Lower lobe of right lung (tissue), 2 donors: ENCODE results near the gene TUBB3. TPM values are rescaled to one million over a fixed set of nuclear protein-coding genes. Genes with fewer than 3 reads are reported as not detected.
"Not testable (repeated sequence)": the region's sequence is repeated elsewhere in the genome, so short reads cannot be mapped to it uniquely, and the experiment has no call there.

Source experiments
- ATAC-seq, 2 donors: fragments of 200-7000 bp; cut with Tn5 transposase; one replicate each; pipeline ENCODE4 v1.9.1; 2020 to 2022; ENCODE audit warnings: mild to moderate bottlenecking in 2 of 2, moderate library complexity in 2 of 2
- DNase-seq: peaks from one replicate; pipeline ENCODE4 v3.0.0-alpha.2; 2020
- H3K27ac ChIP-seq: fragments of 200-600 bp; one replicate; pipeline ENCODE4 v1.8.0; 2022
- H3K27me3 ChIP-seq: fragments of 200-600 bp; one replicate; pipeline ENCODE4 v1.8.0; 2022; ENCODE audit warnings: low read depth
- H3K36me3 ChIP-seq: fragments of 200-600 bp; one replicate; pipeline ENCODE4 v1.8.0; 2022; ENCODE audit warnings: mild to moderate bottlenecking
- H3K4me1 ChIP-seq: fragments of 200-600 bp; one replicate; pipeline ENCODE4 v1.8.0; 2022
- H3K4me3 ChIP-seq: fragments of 200-600 bp; one replicate; pipeline ENCODE4 v1.8.0; 2022; ENCODE audit warnings: mild to moderate bottlenecking
- H3K9me3 ChIP-seq: fragments of 200-600 bp; one replicate; pipeline ENCODE4 v1.8.0; 2022
- CTCF ChIP-seq: fragments of 200-600 bp; IDR thresholded peaks from one replicate; pipeline ENCODE4 v1.8.0; 2022; ENCODE audit warnings: antibody characterized with exemption, mild to moderate bottlenecking
- intact Hi-C: fragments of 100-400 bp; cut with DNase I; formaldehyde crosslinking; loops from one replicate; pipeline ENCODE4 v1.11.0; 2022
- long read RNA-seq: library from polyadenylated mRNA; unstranded; transcript quantifications from one replicate; pipeline ENCODE4 v2.0.0, GENCODE V29; 2021
- total RNA-seq: library from RNA; stranded (reverse); fragmentation: NEBNext Ultra II Directional; extraction: Animal tissue kit (Norgen Biotek cat#: 25700); gene quantifications from one replicate; pipeline ENCODE4 v1.2.1, GENCODE V29; 2021
- donor health status: DM: no; HTN: yes; CAD: no; lungs with severe emphysema.

TUBB3 gene
- total RNA-seq: 2.1 TPM
- long read RNA-seq, partial matches to known transcripts: 0 of 2 reads
- long read RNA-seq, other reads (novel, unspliced or antisense): 0 of 2 reads

DNA sequence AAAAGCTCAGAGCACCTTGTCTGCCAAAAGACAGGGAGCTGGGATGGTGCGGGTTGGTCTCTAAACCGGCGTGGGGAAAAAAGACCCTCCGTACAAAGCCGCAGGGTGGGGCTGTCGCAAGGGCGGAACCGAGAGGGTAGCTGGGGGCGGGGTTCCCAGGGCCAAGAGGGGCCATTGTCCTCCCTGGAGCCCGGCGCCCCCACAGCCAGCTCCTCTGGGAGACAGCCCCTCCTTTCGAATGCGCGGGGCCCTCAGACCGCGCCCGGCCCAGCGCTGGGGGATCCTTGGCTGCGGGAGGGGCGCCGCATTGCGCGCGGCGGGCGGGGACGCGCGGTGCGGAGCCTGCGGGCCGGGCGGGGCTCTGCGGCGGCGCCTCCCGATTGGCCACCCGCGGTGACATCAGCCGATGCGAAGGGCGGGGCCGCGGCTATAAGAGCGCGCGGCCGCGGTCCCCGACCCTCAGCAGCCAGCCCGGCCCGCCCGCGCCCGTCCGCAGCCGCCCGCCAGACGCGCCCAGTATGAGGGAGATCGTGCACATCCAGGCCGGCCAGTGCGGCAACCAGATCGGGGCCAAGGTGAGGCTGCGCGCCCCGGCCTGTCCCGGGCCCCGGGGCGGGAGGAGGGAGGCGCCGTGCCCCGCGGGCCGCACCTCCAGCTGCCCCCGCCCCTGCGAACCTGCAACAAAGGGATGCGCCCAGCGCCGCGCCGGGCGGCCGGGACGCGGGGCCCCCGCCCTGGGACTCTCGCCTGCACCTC, at the start of gene TUBB3:
Gene TUBB3, plus strand, starts transcription at position 459 of the 756 bp plus-strand sequence. Its CDS starts 60 bp downstream, at position 519.
- TF ChIP-seq CTCF: no peak
- peak within 1 kb of the TSS; percentile 78 for H3K27ac ChIP-seq
- no peaks in the 10 kb centered on the region for H3K36me3 ChIP-seq
- intact Hi-C loops: no loop called here
- peaks cover 70% of the 10 kb centered on the region for H3K27me3 ChIP-seq
- ATAC-seq (peak; percentile 42 to 53), DNase-seq (peak; percentile 67)
- H3K4me1 ChIP-seq: peaks cover 63% of the 10 kb centered on the region
- H3K9me3 ChIP-seq: no peaks in the 10 kb centered on the region
- peak within 1 kb of the TSS; percentile 60 for H3K4me3 ChIP-seq

- H3K9me3 ChIP-seq: no peaks in the 10 kb centered on the region
- H3K4me1 ChIP-seq: peaks cover 19% of the 10 kb centered on the region
- TF ChIP-seq CTCF: no peak
- intact Hi-C loops: no loop called here
- DNase-seq (peak; percentile 97), ATAC-seq (peak; percentile 94 to 96)
- H3K36me3 ChIP-seq: peaks cover 32% of the 10 kb centered on the region
- peak overlapping the region; percentile 95 for H3K4me3 ChIP-seq
- H3K27me3 ChIP-seq: no peaks in the 10 kb centered on the region
- H3K27ac ChIP-seq: peak overlapping the region; percentile 97
These were observed 49.0 kb upstream of the TUBB3 start for GRCh38 chr16:89873972-89874689.

- H3K36me3 ChIP-seq: peaks cover 77% of the 10 kb centered on the region
- intact Hi-C loops, H3K4me3 ChIP-seq, H3K27ac ChIP-seq, H3K9me3 ChIP-seq, ATAC-seq, DNase-seq, H3K27me3 ChIP-seq: not testable (repeated sequence)
- H3K4me1 ChIP-seq: peaks cover 11% of the 10 kb centered on the region
These were observed 44.0 kb upstream of the TUBB3 start for GRCh38 chr16:89879123-89879522.

DNA sequence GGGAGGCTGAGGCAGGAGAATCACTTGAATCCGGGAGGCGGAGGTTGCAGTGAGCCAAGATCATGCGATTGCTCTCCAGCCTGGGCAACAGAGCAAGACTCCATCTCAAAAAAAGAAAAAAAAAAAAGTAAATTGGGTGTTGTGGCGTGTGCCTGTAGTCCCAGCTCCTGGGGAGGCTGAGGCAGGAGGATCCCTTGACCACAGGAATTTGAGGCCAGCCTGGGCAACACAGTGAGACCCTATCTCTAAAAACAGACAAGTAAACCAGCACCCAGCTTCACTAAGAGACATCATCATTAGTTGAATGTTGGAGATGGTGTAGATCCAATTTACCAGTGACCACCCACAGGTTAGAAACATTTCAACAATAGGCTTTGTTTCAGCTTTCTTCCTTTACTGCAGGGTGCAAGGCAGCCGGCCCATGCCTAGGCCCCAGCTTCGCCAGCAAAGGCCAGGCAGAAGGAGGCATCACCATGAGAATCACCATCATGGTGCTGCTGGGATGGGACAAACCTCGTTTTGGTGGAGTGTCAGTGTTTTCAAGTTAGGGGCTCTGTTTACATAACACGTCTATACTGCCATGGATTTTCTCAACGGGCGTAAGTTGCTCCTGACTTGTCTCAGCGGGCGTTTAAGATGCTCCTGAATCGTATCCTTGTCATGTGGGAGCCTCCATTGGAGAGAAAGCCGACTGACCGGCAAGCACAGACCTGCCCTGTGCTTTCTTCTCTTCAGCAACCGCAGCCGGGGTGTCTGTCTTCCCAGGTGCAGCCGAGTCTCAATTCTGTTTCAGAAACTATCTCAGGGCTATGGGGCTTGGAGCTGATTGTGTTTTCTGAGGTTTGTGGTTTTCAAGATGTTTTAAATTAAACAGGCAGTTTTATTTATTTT, 42.4 kb upstream of the TUBB3 start:
- Histone ChIP-seq H3K27me3 (no peaks in the 10 kb centered on the region), H3K9me3 (no peaks in the 10 kb centered on the region), H3K27ac (no peak overlapping the region), H3K36me3 (peaks cover 79% of the 10 kb centered on the region), H3K4me1 (no peaks in the 10 kb centered on the region), H3K4me3 (no peak overlapping the region)
- ATAC-seq (no peak), DNase-seq (no peak)
- TF ChIP-seq CTCF: no peak
- intact Hi-C loops: no loop called here

DNA sequence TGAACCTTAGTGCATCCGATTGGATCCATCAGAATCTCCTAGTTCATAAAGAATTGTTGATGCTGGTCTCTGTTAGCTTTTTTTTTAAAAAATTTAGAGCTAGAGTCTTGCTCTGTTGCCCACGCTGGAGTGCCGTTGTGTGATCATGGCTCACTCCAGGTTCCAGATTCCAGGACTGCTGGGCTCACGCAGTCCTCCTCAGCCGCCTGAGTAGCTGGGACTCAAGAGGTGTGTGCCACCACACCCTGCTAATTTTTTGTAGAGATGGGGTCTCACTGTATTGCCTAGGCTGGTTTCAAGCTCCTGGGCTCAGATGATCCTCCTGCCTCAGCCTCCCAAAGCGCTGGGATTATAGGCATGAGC, 41.8 kb upstream of the TUBB3 start:
- H3K27ac ChIP-seq: no peak overlapping the region
- no peaks in the 10 kb centered on the region for H3K27me3 ChIP-seq
- ATAC-seq: peak in 1 of 2 donors; percentile 27
- H3K9me3 ChIP-seq: no peaks in the 10 kb centered on the region
- H3K4me1 ChIP-seq: no peaks in the 10 kb centered on the region
- no peak for TF ChIP-seq CTCF
- H3K36me3 ChIP-seq: peaks cover 79% of the 10 kb centered on the region
- no peak overlapping the region for H3K4me3 ChIP-seq
- intact Hi-C loops: no loop called here
- no peak for DNase-seq
